Measurements from ENCODE around the gene LRP5.

The LRP5 gene

GRCh38 chr11:68382358-68382998 lies 70.1 kb downstream of the LRP5 start:
- no peak overlapping the region for H2BK120ac ChIP-seq (ENCODE audit: low read depth, low read length)
- no peak overlapping the region for H3K4me2 ChIP-seq (ENCODE audit: insufficient read depth, low read length, poor library complexity, severe bottlenecking)
- no peak overlapping the region for H4K91ac ChIP-seq (ENCODE audit: low read depth, low read length, poor library complexity)
- H3K27me3 ChIP-seq (ENCODE audit: control insufficient read depth in 3 of 3, insufficient read depth in 3 of 3, low read depth in 1 of 3, low read length in 3 of 3), result no peaks in the 10 kb centered on the region
- H3K79me1 ChIP-seq (ENCODE audit: low read depth, low read length), result peaks cover 9% of the 10 kb centered on the region
- peak overlapping the region; percentile 14 for H3K23ac ChIP-seq (ENCODE audit: low read depth, low read length, poor library complexity)
- H3K9ac ChIP-seq (ENCODE audit: low read depth, low read length, poor library complexity), result no peak overlapping the region
- H3K36me3 ChIP-seq (replicated peaks in 1 of 2; ENCODE audit: control insufficient read depth in 2 of 2, insufficient read depth in 2 of 2, low read length in 2 of 2), result peaks cover 8 to 16% of the 10 kb centered on the region in 2 donors
- no peak overlapping the region for H2BK12ac ChIP-seq (ENCODE audit: low read length)
- H3K9me3 ChIP-seq (replicated peaks in 1 of 2; ENCODE audit: control insufficient read depth in 2 of 2, insufficient read depth in 1 of 2, low read depth in 1 of 2, low read length in 2 of 2), result peaks cover 0 to 7% of the 10 kb centered on the region in 2 donors
- H4K8ac ChIP-seq (ENCODE audit: low read depth, low read length), result no peak overlapping the region
- H3K4me3 ChIP-seq (ENCODE audit: low read length in 2 of 2), result no peak overlapping the region
- no peak overlapping the region for H3K14ac ChIP-seq (ENCODE audit: low read length)
- no peak for DNase-seq (ENCODE audit: low spot score)
- no peak overlapping the region for H2BK5ac ChIP-seq (ENCODE audit: low read length)
- H2BK15ac ChIP-seq (ENCODE audit: low read length), result no peak overlapping the region
- H3K18ac ChIP-seq (ENCODE audit: low read length), result no peak overlapping the region
- H3K4ac ChIP-seq (ENCODE audit: low read length), result no peak overlapping the region
- WGBS, 2 donors (ENCODE audit: extremely low coverage in 2 of 2, insufficient read length in 2 of 2, insufficient replicate concordance in 1 of 2), result no CpG with 5 or more reads among the region's 16 CpGs
- no peak overlapping the region for H3K27ac ChIP-seq (replicated peaks; ENCODE audit: low read length)
- H3K4me1 ChIP-seq (ENCODE audit: control insufficient read depth in 2 of 2, insufficient read depth in 1 of 2, low read depth in 1 of 2, low read length in 2 of 2), result peaks cover 6 to 16% of the 10 kb centered on the region in 2 donors
- H2AFZ ChIP-seq (ENCODE audit: low read length), result no peak overlapping the region
- no peak overlapping the region for H2AK5ac ChIP-seq (ENCODE audit: low read depth, low read length)

DNA sequence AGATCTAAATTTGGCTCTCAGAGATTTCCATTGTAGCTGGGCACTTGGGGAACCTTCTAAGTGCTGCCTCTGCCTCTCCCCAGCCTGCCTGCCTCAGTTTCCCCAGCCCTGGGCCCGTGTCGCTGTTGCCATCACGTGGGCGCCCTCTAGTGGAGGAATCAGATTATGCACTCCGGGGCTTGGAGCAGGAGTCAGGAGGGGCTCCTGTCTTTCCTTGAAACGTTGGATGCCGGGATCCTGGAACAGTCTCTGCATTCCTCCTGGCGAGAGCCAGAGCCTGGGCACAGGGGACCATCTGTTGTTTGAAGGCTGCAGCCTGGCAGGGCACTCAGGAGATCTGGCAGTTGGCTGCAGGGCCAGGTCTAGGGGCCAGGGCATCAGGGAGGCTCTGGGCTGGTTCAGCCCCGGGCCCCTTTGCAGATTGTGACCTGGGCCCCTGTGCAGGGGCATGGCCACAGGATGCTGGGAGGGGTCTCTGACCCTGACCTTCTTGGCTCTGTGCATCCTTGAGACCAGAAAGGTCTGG lies 71.6 kb downstream of the LRP5 start:
- WGBS, 2 donors (ENCODE audit: extremely low coverage in 2 of 2, insufficient read length in 2 of 2, insufficient replicate concordance in 1 of 2), result no CpG with 5 or more reads among the region's 9 CpGs
- H3K4me2 ChIP-seq (ENCODE audit: insufficient read depth, low read length, poor library complexity, severe bottlenecking), result no peak overlapping the region
- no peak overlapping the region for H3K14ac ChIP-seq (ENCODE audit: low read length)
- peak overlapping the region; percentile 6 for H3K23ac ChIP-seq (ENCODE audit: low read depth, low read length, poor library complexity)
- H2BK12ac ChIP-seq (ENCODE audit: low read length), result no peak overlapping the region
- peaks cover 0 to 7% of the 10 kb centered on the region in 2 donors for H3K9me3 ChIP-seq (replicated peaks in 1 of 2; ENCODE audit: control insufficient read depth in 2 of 2, insufficient read depth in 1 of 2, low read depth in 1 of 2, low read length in 2 of 2)
- no peak overlapping the region for H2BK15ac ChIP-seq (ENCODE audit: low read length)
- peak overlapping the region; percentile 25 for H2AK5ac ChIP-seq (ENCODE audit: low read depth, low read length)
- no peak overlapping the region for H3K9ac ChIP-seq (ENCODE audit: low read depth, low read length, poor library complexity)
- no peak overlapping the region for H3K4ac ChIP-seq (ENCODE audit: low read length)
- peak; percentile 56 for DNase-seq (ENCODE audit: low spot score)
- no peak overlapping the region for H4K8ac ChIP-seq (ENCODE audit: low read depth, low read length)
- no peak overlapping the region for H3K4me3 ChIP-seq (ENCODE audit: low read length in 2 of 2)
- H2BK5ac ChIP-seq (ENCODE audit: low read length), result peak overlapping the region; percentile 67
- no peaks in the 10 kb centered on the region for H3K27me3 ChIP-seq (ENCODE audit: control insufficient read depth in 3 of 3, insufficient read depth in 3 of 3, low read depth in 1 of 3, low read length in 3 of 3)
- H4K91ac ChIP-seq (ENCODE audit: low read depth, low read length, poor library complexity), result no peak overlapping the region
- H3K27ac ChIP-seq (replicated peaks; ENCODE audit: low read length), result no peak overlapping the region
- H3K79me1 ChIP-seq (ENCODE audit: low read depth, low read length), result peaks cover 9% of the 10 kb centered on the region
- no peak overlapping the region for H3K18ac ChIP-seq (ENCODE audit: low read length)
- peaks cover 14 to 31% of the 10 kb centered on the region in 2 donors for H3K36me3 ChIP-seq (replicated peaks in 1 of 2; ENCODE audit: control insufficient read depth in 2 of 2, insufficient read depth in 2 of 2, low read length in 2 of 2)
- no peak overlapping the region for H2AFZ ChIP-seq (ENCODE audit: low read length)
- peaks cover 6 to 16% of the 10 kb centered on the region in 2 donors for H3K4me1 ChIP-seq (ENCODE audit: control insufficient read depth in 2 of 2, insufficient read depth in 1 of 2, low read depth in 1 of 2, low read length in 2 of 2)
- no peak overlapping the region for H2BK120ac ChIP-seq (ENCODE audit: low read depth, low read length)

DNA sequence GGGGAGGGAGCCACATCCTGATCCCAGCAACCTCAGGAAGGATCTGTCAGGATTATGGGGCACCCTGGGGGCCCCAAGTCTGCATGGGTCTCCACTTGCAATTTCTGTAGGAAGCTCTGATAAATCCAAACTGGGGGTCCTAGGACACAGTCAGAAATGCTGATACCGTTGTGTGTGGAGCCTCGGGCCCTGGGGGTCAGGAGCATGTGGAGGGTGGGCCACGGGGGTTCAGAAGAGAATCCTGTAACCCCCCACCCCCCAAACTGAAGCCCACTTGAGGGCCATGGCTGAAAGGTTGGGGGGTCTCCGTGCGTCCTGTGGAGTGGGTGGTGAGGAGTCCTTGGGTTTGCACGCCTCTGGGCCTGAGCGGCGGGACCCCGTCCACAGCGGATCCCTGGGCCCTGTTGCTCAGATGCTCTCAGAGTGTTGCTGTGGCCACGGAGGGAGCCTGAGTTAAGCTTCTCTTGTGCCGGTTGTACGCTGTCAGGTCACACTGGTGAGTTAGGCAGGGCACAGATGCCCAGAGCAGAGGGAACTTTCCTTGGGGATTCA lies 72.2 kb downstream of the LRP5 start:
- peaks cover 9% of the 10 kb centered on the region for H3K79me1 ChIP-seq (ENCODE audit: low read depth, low read length)
- peaks cover 19 to 36% of the 10 kb centered on the region in 2 donors for H3K36me3 ChIP-seq (replicated peaks in 1 of 2; ENCODE audit: control insufficient read depth in 2 of 2, insufficient read depth in 2 of 2, low read length in 2 of 2)
- H2AFZ ChIP-seq (ENCODE audit: low read length), result no peak overlapping the region
- H3K14ac ChIP-seq (ENCODE audit: low read length), result no peak overlapping the region
- peak overlapping the region; percentile 25 for H2AK5ac ChIP-seq (ENCODE audit: low read depth, low read length)
- no peaks in the 10 kb centered on the region for H3K27me3 ChIP-seq (ENCODE audit: control insufficient read depth in 3 of 3, insufficient read depth in 3 of 3, low read depth in 1 of 3, low read length in 3 of 3)
- WGBS, 2 donors (ENCODE audit: extremely low coverage in 2 of 2, insufficient read length in 2 of 2, insufficient replicate concordance in 1 of 2), result no CpG with 5 or more reads among the region's 13 CpGs
- no peak overlapping the region for H3K4me2 ChIP-seq (ENCODE audit: insufficient read depth, low read length, poor library complexity, severe bottlenecking)
- peak overlapping the region; percentile 67 for H2BK5ac ChIP-seq (ENCODE audit: low read length)
- peak overlapping the region in 1 of 2 donors; percentile 31 for H3K4me3 ChIP-seq (ENCODE audit: low read length in 2 of 2)
- no peak overlapping the region for H2BK120ac ChIP-seq (ENCODE audit: low read depth, low read length)
- H3K9me3 ChIP-seq (replicated peaks in 1 of 2; ENCODE audit: control insufficient read depth in 2 of 2, insufficient read depth in 1 of 2, low read depth in 1 of 2, low read length in 2 of 2), result peaks cover 0 to 7% of the 10 kb centered on the region in 2 donors
- H4K8ac ChIP-seq (ENCODE audit: low read depth, low read length), result no peak overlapping the region
- H2BK12ac ChIP-seq (ENCODE audit: low read length), result no peak overlapping the region
- H3K9ac ChIP-seq (ENCODE audit: low read depth, low read length, poor library complexity), result no peak overlapping the region
- H3K23ac ChIP-seq (ENCODE audit: low read depth, low read length, poor library complexity), result peak overlapping the region; percentile 6
- H4K91ac ChIP-seq (ENCODE audit: low read depth, low read length, poor library complexity), result no peak overlapping the region
- no peak overlapping the region for H2BK15ac ChIP-seq (ENCODE audit: low read length)
- no peak overlapping the region for H3K18ac ChIP-seq (ENCODE audit: low read length)
- no peak overlapping the region for H3K27ac ChIP-seq (replicated peaks; ENCODE audit: low read length)
- H3K4ac ChIP-seq (ENCODE audit: low read length), result no peak overlapping the region
- H3K4me1 ChIP-seq (ENCODE audit: control insufficient read depth in 2 of 2, insufficient read depth in 1 of 2, low read depth in 1 of 2, low read length in 2 of 2), result peaks cover 6 to 16% of the 10 kb centered on the region in 2 donors
- DNase-seq (ENCODE audit: low spot score), result no peak

DNA sequence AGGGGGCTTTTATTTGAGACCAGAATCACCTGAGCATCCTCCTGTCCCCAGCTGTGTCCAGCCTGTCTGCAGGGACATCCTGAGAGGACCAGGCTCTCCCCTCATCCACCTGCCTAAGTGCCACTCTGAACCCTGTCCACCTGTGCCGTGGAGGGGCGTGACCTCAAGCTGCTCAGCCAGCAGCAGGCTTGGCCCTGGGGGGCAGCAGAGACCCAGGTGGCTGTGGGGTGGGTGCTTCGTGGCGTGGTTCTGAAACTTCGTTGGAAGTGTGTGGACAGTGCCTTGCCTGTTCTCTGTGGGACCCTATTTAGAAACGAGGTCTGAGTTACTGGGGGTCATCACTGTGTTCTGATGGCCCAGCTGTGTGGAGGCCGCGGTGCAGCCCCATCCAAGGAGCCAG lies 72.7 kb downstream of the LRP5 start:
- no CpG with 5 or more reads among the region's 8 CpGs for WGBS, 2 donors (ENCODE audit: extremely low coverage in 2 of 2, insufficient read length in 2 of 2, insufficient replicate concordance in 1 of 2)

More for the DNA sequence above, 72.7 kb downstream of the LRP5 start:
- peaks cover 9% of the 10 kb centered on the region for H3K79me1 ChIP-seq (ENCODE audit: low read depth, low read length)
- H2AFZ ChIP-seq (ENCODE audit: low read length), result no peak overlapping the region
- peaks cover 20 to 42% of the 10 kb centered on the region in 2 donors for H3K36me3 ChIP-seq (replicated peaks in 1 of 2; ENCODE audit: control insufficient read depth in 2 of 2, insufficient read depth in 2 of 2, low read length in 2 of 2)
- H2AK5ac ChIP-seq (ENCODE audit: low read depth, low read length), result peak overlapping the region; percentile 7
- H4K91ac ChIP-seq (ENCODE audit: low read depth, low read length, poor library complexity), result no peak overlapping the region
- no peak overlapping the region for H3K18ac ChIP-seq (ENCODE audit: low read length)
- H2BK12ac ChIP-seq (ENCODE audit: low read length), result no peak overlapping the region
- no peak overlapping the region for H2BK15ac ChIP-seq (ENCODE audit: low read length)
- H3K4me2 ChIP-seq (ENCODE audit: insufficient read depth, low read length, poor library complexity, severe bottlenecking), result no peak overlapping the region
- H2BK120ac ChIP-seq (ENCODE audit: low read depth, low read length), result no peak overlapping the region
- H3K27me3 ChIP-seq (ENCODE audit: control insufficient read depth in 3 of 3, insufficient read depth in 3 of 3, low read depth in 1 of 3, low read length in 3 of 3), result no peaks in the 10 kb centered on the region
- DNase-seq (ENCODE audit: low spot score), result no peak
- peak overlapping the region; percentile 79 for H3K14ac ChIP-seq (ENCODE audit: low read length)
- no peak overlapping the region for H2BK5ac ChIP-seq (ENCODE audit: low read length)
- H3K23ac ChIP-seq (ENCODE audit: low read depth, low read length, poor library complexity), result no peak overlapping the region
- no peak overlapping the region for H3K9ac ChIP-seq (ENCODE audit: low read depth, low read length, poor library complexity)
- H3K27ac ChIP-seq (replicated peaks; ENCODE audit: low read length), result no peak overlapping the region
- H3K4me3 ChIP-seq (ENCODE audit: low read length in 2 of 2), result no peak overlapping the region
- H3K9me3 ChIP-seq (replicated peaks in 1 of 2; ENCODE audit: control insufficient read depth in 2 of 2, insufficient read depth in 1 of 2, low read depth in 1 of 2, low read length in 2 of 2), result peaks cover 0 to 7% of the 10 kb centered on the region in 2 donors
- no peak overlapping the region for H3K4ac ChIP-seq (ENCODE audit: low read length)
- peaks cover 6 to 14% of the 10 kb centered on the region in 2 donors for H3K4me1 ChIP-seq (ENCODE audit: control insufficient read depth in 2 of 2, insufficient read depth in 1 of 2, low read depth in 1 of 2, low read length in 2 of 2)
- no peak overlapping the region for H4K8ac ChIP-seq (ENCODE audit: low read depth, low read length)

All from neuronal stem cell (in vitro differentiated cells).